WTC11 (cell line): ENCODE data around the gene IGSF23. TPM values are rescaled to one million over a fixed set of nuclear protein-coding genes. Genes with fewer than 3 reads are reported as not detected.

Experiments
- ATAC-seq: fragments of 200-7000 bp; cut with Tn5 transposase; 2 replicates; pipeline ENCODE4 v1.10.0; 2021; ENCODE audit warnings: mild to moderate bottlenecking, moderate library complexity
- CTCF ChIA-PET: fragments of 300-600 bp; sonication (Branson Sonifier 250); formaldehyde crosslinking; loops from one replicate; lab custom pipeline; 2021; ENCODE audit warnings: antibody characterized with exemption; lab: Charles Lee
- POLR2A ChIA-PET: fragments of 350-600 bp; sonication (Branson Sonifier 250); formaldehyde crosslinking; loops from one replicate; lab custom pipeline; 2021; ENCODE audit warnings: antibody characterized with exemption; lab: Charles Lee
- DNase-seq: peaks from one replicate; pipeline ENCODE4 v3.0.0; 2021; ENCODE audit warnings: low spot score
- H3K27ac Mint-ChIP-seq: 2 replicates; pipeline ENCODE4 v1.8.0; 2021; ENCODE audit warnings: mixed read lengths
- H3K27me3 Mint-ChIP-seq: 2 replicates; pipeline ENCODE4 v1.8.0; 2021; ENCODE audit warnings: low read depth, mild to moderate bottlenecking, moderate library complexity, mixed read lengths
- H3K36me3 Mint-ChIP-seq: 2 replicates; pipeline ENCODE4 v1.8.0; 2021; ENCODE audit warnings: mixed read lengths
- H3K4me1 Mint-ChIP-seq: 2 replicates; pipeline ENCODE4 v1.8.0; 2022; ENCODE audit warnings: mixed read lengths
- H3K4me3 Mint-ChIP-seq: 2 replicates; pipeline ENCODE4 v1.8.0; 2021; ENCODE audit warnings: mild to moderate bottlenecking, moderate library complexity, mixed read lengths
- H3K9me3 Mint-ChIP-seq: 2 replicates; pipeline ENCODE4 v1.8.0; 2021; ENCODE audit warnings: mixed read lengths
- AFF4 ChIP-seq: sonication (generic); formaldehyde crosslinking; IDR thresholded peaks from 2 replicates; pipeline ENCODE4 v1.8.1; 2023; ENCODE audit warnings: mild to moderate bottlenecking, missing genetic modification reagents, borderline replicate concordance
- ARID4B ChIP-seq: sonication (generic); formaldehyde crosslinking; IDR thresholded peaks from 2 replicates; pipeline ENCODE4 v1.8.0; 2023; ENCODE audit warnings: missing genetic modification reagents, mild to moderate bottlenecking, borderline replicate concordance
- ATF3 ChIP-seq: sonication (generic); formaldehyde crosslinking; conservative IDR thresholded peaks from 2 replicates; pipeline ENCODE4 v1.8.1; 2022; ENCODE audit warnings: mild to moderate bottlenecking, missing genetic modification reagents
- CDX4 ChIP-seq: fragments of 250-450 bp; sonication (Bioruptor Pico); IDR thresholded peaks from 2 replicates; pipeline ENCODE4 v1.9.0; 2021; ENCODE audit warnings: moderate library complexity, mild to moderate bottlenecking, inconsistent platforms, borderline replicate concordance
- CREB1 ChIP-seq: sonication (generic); formaldehyde crosslinking; IDR thresholded peaks from 2 replicates; pipeline ENCODE4 v1.8.0; 2023; ENCODE audit warnings: mild to moderate bottlenecking, missing genetic modification reagents
- E2F5 ChIP-seq: sonication (generic); formaldehyde crosslinking; IDR thresholded peaks from 2 replicates; pipeline ENCODE4 v1.8.1; 2022; ENCODE audit warnings: mild to moderate bottlenecking, moderate library complexity, missing genetic modification reagents
- MAX ChIP-seq: sonication (generic); formaldehyde crosslinking; IDR thresholded peaks from 2 replicates; pipeline ENCODE4 v1.8.0; 2022; ENCODE audit warnings: mild to moderate bottlenecking, missing genetic modification reagents
- NFYB ChIP-seq: sonication (generic); formaldehyde crosslinking; conservative IDR thresholded peaks from 2 replicates; pipeline ENCODE4 v1.8.0; 2022; ENCODE audit warnings: low read depth, missing genetic modification reagents
- PREB ChIP-seq: sonication (generic); formaldehyde crosslinking; IDR thresholded peaks from 2 replicates; pipeline ENCODE4 v1.8.1; 2022; ENCODE audit warnings: mild to moderate bottlenecking, missing genetic modification reagents, moderate library complexity, borderline replicate concordance
- STAT6 ChIP-seq: sonication (generic); formaldehyde crosslinking; conservative IDR thresholded peaks from 2 replicates; pipeline ENCODE4 v1.8.1; 2023; ENCODE audit warnings: mild to moderate bottlenecking, low read depth, missing genetic modification reagents, moderate library complexity
- USF2 ChIP-seq: sonication (generic); formaldehyde crosslinking; IDR thresholded peaks from 2 replicates; pipeline ENCODE4 v1.8.1; 2023; ENCODE audit warnings: mild to moderate bottlenecking, missing genetic modification reagents, moderate library complexity
- total RNA-seq: library from RNA; stranded (reverse); gene quantifications from 3 replicates; pipeline ENCODE4 v1.2.3, GENCODE V29; 2021

IGSF23 gene
- total RNA-seq, 1 experiment from 2014 or later = not detected

GRCh38 chr19:44617110-44617880, 3.9 kb downstream of the IGSF23 start (continued):
- TF ChIP-seq ATF3 (CRISPR knock-in tag) (no peak), STAT6 (no peak), PREB (CRISPR knock-in tag) (no peak), ARID4B (CRISPR knock-in tag) (no peak), MAX (no peak), NFYB (CRISPR knock-in tag) (no peak)

GRCh38 chr19:44618640-44619357, 5.4 kb downstream of the IGSF23 start:
- H3K27me3 Mint-ChIP-seq = no peaks in the 10 kb centered on the region; the same call in 1 of the 2 replicates
- DNase-seq = no peak
- no peak overlapping the region for H3K27ac Mint-ChIP-seq
- POLR2A ChIA-PET = no interaction called here
- TF ChIP-seq STAT6 (no peak), CDX4 (CRISPR knock-in tag) (no peak), AFF4 (CRISPR knock-in tag) (no peak), CREB1 (CRISPR knock-in tag) (no peak), E2F5 (no peak), USF2 (CRISPR knock-in tag) (peak; percentile 43)
- no peaks in the 10 kb centered on the region for H3K9me3 Mint-ChIP-seq
- H3K4me1 Mint-ChIP-seq = peaks cover 5% of the 10 kb centered on the region
- CTCF ChIA-PET = interaction anchor here (0.7 kb wide), 1 partner anchor 38 kb away, joined by 4 read pairs; no protein-coding TSS in a partner anchor
- no peak overlapping the region for H3K4me3 Mint-ChIP-seq
- no peak for ATAC-seq
- H3K36me3 Mint-ChIP-seq = no peaks in the 10 kb centered on the region
